HG03095 (cell line): ENCODE results near the gene NDST3.

Experiments used
- ATAC-seq: cut with Tn5 transposase; IDR thresholded peaks from one replicate; pipeline ENCODE4 v1.9.1; 2021; ENCODE audit warnings: moderate library complexity; ENCODE audit not compliant: unreplicated experiment

Gene NDST3

DNA sequence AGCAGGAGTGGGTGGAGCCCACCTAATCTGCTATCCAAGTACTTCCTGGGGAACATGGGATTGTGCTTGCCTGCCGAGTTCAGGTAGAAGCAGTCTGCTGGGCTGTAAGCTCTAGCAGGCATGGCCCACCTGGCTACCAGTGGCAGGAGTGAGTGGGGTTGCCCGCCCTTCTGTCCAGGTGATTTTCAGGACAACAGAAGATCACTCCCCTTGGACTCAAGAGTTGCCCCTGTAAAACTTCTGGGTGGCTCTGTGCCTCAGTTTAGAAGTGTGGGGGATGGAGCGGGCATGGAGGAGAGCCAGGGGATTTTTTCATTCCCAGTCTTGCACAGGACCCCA is 43.5 kb downstream of the NDST3 start:
- peak; percentile 16 for ATAC-seq

DNA sequence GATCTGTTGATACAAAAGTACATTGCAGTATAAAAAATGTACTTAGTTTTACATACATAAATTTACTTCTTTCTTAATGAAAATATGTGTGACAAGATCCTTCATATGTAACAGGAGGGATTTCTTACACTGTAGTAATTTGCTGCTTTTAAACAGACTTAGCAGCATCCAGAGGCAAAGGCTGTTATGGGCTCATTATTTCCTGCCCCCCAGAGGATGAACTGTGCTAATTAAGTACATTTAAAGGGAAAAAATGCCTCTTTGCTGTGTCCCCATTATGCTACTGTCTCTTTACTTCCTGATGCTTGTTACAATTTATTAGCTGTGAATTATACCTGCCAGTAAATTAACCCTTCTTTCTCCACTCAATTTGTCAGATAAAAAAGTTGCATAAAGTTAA is 47.1 kb downstream of the NDST3 start:
- ATAC-seq = no peak

DNA sequence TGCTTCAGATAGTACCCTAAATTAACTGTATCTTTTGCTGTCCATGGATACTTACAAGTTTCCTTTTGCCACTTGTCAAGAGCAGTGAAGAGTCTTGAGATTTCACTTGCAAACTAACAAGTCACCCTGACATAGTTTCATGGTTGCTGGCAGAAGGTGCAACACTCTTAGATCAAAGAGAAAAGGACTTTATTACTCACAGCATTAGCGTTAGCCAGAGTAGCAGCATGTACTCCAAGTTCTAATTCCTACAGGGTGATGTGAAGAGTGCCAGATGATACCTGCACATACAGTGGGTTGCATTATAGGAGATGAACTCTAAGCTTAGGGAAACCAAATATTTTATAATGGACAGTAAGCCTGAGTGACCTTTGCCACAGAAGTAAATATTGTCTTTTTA is 47.9 kb downstream of the NDST3 start:
- no peak for ATAC-seq

DNA sequence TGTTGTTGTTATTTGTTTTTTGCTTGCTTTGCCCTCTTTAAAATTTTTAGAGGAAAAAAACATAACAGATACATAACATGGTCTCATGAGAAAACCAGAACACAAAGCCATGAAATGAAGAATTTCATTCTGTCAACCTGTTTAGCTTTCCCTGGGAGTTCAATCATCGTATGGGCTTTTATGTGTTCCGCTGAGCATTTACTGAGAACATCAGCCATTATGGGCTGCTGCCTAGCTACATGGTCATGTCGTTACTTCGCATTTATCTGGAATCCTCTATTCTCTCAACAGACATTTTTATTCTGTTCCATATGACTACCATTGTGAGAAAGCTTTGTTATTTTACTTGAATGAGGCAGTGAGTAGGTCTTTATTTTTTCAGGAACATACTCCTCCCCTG is 51.4 kb downstream of the NDST3 start:
- ATAC-seq = no peak

DNA sequence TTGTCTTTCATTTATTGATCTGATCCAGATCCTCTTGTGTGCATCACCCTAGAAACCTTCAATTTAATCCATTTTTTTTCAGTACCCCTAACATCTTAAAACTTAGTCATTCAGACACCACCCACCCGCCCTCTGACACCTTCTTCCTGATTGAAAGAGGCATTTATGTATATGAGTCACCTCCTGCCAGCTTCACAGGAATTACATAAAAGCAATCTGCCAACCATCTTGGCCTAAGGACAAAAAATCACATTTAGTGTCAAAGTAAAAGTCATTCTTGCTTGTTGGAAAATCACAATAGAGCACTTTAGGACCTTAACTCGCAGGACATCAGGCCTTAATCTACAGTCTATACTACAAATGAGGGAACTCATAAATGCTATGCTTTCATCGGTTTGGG is 52.1 kb downstream of the NDST3 start:
- no peak for ATAC-seq

DNA sequence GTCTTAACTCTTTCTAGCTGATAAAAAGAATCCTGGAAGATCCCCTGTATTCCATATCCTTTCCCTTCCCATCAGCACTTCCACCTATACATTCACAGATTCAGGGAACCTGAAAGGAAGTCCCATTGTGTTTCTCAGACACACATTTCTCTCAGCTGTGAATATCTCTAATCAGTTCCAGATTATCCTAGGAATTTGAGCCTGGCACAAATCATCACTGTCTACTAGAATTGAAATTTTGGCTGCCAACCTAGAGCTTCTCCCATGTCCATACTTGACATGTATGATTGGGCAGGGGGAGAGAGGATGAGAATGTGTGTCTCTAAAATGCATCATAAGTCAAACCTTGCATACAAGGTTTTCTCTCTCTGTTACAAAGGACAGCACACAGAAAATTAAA is 53.1 kb downstream of the NDST3 start:
- ATAC-seq = no peak

DNA sequence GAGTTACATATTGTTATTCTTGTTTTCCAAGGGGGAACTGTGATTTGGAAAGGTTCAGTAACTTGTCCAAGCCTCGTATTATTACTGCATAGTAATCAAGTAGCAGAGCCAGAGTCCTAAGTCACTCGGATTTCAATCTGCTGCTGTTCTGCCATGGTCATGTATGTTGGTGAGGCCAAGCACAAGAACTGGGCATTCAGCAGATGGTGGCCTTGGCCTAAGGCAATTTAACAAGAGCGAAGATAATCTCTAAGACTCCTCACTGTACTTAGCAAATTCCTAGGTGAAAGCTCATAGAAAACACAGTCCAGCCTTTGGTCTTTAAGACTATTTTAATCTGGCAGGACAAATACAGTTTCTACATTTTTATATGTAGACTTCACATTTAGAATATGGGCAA is 64.8 kb downstream of the NDST3 start:
- ATAC-seq = no peak

DNA sequence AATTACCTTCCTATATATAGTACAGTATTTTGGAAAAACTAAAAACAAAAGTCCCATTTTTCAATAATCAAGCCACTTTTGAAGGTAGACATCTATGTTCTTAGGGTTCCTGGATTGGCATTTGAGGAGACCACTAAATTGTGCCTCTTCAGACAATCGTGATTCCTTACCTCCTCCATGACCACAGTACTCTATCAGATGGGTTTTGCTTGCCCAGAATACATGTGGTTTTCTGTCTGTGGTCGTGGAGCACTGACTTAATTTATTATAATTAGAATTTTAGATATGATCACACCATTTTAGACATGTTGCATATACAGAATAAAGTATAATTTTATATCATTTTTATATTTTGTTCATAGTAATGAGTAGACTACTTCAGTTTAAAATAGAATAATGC is 67.9 kb downstream of the NDST3 start:
- ATAC-seq = no peak

DNA sequence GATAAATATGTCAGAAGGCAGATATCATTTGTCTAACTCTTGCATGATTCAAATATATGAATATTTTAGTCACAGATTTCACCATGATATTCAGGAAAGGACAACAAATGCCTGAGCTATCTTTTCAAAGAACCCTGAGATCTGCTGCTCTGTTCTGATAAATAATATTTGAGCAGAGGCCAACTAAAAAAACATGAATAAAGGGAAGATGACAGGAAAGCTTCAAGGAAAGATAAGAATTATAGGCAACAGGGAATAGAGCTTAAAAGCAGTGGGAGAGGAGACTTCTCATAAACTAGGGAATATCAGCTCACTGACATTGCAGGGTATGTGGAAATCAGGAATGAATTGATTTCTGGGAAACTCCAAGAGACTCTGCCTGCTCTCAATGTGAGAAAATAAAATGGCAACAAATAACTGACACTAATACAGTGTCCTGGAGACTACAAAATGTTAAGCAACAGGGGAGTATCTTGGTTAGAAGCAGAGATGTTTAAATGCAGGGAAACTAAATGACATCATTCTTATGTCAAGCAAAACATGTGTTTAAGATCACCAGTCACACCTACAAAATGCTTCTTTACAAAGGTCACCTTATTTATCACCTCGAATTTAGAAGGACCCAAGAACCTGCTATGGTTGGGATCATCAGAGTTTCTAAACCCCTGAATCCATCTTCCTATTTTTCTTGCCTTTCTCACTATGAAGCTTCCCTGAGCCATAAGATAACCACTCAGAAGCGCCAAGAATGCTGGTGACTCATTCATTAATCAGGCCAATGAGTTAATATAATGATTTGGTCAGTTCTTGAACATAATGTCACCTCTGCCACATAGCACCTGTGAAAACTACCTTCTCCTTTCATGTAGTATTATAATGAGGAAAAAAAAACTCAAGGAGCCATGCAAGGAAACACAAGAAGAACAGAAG is 78.1 kb downstream of the NDST3 start:
- ATAC-seq = no peak

DNA sequence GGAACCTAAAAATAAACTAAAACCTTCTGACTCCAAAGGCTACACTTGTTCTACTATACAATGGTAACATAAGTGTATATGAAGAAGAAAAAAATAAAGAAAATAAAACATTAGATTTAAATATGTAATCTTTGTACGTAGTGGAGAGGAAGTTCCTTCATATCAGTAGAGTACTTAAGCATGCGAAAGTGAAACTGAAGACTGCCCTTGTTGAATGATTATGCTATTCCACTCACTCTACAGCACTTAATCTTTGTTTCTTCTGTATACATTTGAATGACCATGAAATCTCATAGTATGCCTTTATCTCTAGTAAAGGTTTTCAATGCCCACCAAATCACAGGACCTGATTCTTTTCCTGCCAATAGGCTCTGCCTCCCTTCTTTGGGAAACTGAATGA is 78.9 kb downstream of the NDST3 start:
- peak; percentile 76 for ATAC-seq

DNA sequence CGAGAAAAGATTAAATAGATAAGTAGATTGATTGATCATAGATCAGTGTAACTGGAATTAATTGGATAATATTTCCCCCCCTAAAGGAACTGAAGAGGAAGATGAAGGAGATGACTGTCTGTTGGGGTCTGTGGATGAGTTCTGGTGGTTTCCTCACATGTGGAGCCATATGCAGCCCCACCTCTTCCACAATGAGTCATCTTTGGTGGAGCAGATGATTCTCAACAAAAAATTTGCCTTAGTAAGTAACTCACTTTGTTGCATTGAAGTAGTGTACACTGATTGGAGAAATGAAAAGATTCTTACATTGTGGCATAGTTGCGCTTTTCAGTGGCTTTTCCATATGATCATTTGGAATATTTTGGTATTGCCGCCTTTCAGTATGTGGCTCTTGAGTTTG is 80.4 kb downstream of the NDST3 start:
- ATAC-seq = no peak

DNA sequence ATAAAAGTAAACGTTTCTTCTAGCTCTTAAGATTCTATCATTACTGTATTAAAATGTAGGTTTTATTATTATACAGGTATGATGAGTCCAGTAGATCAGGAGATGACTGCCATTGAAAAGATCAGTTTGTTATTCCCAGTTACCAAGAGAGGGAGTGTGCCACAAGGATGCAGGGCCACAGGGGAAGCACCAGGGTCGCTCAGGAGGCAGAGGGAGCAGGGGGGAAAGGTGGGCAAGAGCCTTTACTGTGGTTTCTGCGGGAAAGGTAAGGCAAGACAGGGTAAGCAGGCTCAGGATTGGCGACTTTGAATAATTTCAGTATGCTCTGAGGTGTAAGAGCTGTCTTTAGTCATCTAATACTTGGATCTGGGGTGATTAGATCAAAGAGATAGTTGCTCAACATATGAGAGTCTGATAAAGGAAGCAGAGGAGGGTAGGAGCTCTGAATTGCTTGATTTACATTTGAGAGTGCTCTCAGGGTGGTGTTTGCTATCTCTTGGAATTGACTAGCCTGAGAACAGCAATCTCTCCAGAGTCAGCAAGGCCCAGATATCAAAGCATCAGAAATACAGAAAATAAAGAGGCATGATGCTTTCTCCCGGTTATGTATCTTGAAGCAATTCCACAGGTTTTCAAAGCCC is 86.0 kb downstream of the NDST3 start:
- ATAC-seq = no peak

DNA sequence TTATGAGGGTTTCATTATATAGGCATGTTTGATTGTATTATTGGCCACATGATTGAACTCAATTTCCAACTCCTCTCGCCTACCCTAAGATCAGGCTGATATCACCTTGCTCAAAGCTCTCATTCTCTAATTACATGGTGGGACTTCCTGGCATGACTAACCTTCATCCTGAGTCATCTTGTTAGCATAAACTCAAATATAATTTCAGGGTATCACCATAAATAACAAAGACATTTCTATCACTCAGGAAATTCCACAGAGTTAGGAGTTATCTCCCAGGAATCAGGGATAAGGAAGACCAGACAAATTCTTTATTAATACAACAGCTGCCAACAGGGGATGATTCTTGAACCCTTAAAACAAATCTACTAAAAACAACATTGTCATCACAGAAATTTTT is 90.7 kb downstream of the NDST3 start:
- no peak for ATAC-seq

DNA sequence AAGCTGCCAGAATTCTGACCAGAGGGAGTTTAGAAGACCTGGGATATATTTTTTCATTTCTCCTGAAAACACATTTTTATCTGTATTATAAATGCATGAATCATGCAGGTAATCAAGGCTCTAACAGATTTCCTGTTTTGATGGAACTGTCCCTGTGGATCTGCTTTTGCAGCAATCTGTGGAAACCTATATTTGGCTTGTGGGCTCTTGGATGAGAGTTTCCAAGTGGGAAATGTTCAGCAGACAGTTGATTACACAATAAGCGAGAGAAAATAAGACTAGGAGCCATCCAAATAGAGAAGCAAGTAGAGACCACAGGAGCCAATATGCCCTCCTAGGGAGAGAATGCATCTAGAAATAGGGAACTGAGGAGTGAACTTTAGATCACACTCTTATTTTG is 105.0 kb downstream of the NDST3 start:
- no peak for ATAC-seq

DNA sequence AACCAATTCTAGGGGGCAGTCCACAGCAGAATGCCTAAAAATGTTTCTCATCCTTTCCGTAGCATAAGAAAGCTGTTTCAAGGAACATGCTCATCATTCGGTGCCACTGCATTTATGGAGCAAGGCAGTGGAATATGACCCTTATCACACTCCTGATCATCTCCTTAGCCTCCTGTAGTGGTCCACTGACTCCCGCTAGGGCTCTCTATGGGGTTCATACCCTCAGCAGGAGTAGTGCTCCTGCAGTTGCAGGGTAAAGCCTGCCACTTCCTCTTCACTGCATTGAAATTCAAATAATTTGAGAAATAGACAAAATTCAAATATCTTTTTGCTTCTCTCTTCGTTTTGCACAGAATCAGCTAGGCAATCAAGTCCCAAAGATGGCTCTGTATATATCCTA is 107.0 kb downstream of the NDST3 start:
- ATAC-seq = no peak

DNA sequence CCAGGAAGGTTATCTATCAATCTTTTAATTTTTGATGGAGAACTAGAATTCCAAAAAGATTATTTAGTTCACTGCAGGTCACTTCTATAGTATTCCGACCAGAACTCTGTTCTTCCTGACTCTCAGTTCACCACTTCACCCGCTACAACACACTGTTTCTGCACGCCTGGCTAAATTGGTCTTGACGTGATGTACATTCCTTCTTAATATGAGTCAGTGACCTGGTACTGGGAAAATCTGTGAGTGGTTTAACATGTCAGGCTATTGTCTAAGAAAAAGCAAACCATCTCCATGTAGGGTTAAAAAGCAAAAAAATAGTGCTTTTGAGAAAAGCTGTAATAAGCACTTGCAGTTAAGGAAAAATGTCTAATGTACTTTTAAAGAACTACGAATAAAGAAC is 120.4 kb downstream of the NDST3 start:
- ATAC-seq = no peak

DNA sequence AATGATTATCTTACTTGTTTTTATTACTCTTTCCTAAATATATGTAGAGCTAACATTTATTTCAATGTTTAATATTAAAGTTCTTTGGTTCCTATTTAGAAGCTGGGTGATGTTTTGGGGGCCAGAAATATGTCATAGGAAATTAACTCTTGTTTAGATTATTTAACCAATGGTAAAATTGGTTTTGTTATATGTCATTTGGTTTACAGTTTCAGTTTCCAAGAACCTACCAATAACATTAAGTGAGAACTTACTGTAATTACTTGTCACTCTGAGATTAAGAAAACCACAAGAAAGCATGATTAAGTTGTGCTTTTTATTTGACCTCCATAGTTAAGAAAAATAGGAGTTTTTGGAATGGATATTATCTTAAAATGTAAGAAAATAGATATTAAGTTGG is 121.2 kb downstream of the NDST3 start:
- no peak for ATAC-seq

DNA sequence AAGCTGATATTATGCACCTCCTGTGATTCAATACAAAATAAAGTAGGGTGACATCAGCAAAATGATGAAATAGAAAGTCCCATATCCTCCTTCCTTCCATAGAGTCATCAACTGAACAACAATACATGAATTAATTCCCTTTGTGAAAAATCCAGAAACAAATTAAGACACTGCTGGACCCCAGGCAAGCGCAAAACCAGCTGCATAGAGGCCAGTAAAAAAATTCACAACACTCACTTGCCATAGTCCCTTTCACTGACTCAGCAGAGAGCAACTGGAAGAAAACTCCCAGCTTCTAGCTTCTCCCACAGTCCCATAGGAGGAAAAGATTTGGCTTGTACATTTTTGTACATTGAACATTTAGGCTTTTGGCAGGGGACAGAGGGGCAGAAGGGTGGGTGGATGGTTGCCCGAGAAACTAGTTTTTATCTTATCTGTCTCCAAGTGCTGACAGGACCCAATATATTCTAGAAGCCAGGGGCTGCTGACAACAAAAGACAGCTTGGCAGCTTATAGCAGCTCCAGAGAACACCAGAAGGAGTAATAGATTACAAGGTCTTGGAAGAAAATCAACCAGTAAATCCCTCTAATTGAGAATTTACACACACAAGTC is 124.6 kb downstream of the NDST3 start:
- no peak for ATAC-seq

DNA sequence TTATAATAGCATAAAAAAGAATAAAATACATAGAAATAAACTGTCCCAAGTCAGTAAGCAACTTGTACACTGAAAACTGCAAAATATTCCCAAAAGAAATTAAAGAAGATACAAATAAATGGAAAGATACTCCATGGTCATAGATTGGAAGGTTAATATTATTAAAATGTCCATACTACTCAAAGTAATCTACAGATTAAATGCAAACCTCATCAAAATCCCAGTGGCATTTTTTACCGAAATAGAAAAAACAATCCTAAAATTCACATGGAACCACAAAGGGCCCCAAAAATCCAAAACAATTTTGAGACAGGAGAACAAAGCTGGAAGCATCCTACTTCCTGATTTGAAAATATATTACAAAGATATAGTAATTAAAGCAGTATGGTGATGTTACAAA is 133.0 kb downstream of the NDST3 start:
- ATAC-seq = no peak

DNA sequence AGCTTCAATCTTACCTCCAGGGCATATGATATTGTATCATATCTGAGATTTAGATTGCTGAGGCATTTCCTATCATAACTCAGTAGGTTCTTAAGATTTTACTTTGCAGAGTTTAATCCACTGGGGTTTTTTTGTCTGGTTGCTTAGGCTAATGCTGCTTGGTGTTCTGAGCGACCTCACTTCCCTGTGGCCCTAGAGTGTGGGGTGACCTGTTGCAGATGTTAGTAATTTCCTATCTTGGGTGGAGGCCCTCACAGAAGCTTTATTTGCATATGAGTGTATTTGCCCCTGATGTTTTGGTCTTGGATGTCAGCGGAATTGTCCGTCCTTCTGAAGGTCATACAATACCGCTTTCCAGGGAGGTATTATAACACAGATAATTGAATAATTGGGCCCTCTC is 137.1 kb downstream of the NDST3 start:
- ATAC-seq = no peak

DNA sequence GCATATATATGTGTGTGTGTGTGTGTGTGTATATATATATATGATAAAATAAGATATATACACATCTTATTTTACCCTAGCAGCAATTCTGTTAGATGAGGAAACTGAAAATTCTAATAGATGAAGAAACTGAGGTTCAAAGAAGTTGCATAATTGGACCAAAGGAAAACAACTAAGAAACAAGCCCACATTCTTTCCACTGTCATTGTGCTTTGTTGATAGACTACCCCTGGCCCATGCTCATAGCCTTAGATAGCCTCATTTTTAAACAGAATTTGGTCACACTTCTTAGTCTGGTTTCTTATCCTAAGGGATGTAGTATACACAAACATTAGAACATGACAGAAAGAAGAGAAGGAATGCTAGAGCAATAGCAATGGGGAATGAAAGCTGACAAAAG is 138.8 kb downstream of the NDST3 start:
- ATAC-seq = no peak
